Endothelial cell of umbilical vein (primary cell): Measurements from ENCODE around the gene TGIF1. TPM values are rescaled to one million over a fixed set of nuclear protein-coding genes. Genes with fewer than 3 reads are reported as not detected.
A peak's percentile ranks its signal among the peaks of the same experiment; 100 is the strongest.

Experiments used
- BruUV-seq: library from RNA; stranded (reverse); fragments of 400-500 nt; replicated peaks from 2 replicates; lab custom pipeline; 2021; lab: Mats Ljungman, UMichigan
- CTCF ChIA-PET: fragments of 300-600, 350-600 bp; sonication (Branson Sonifier 250); formaldehyde crosslinking; loops from one replicate; lab custom pipeline; 2021; ENCODE audit warnings: antibody characterized with exemption, inconsistent platforms; lab: Charles Lee
- POLR2A ChIA-PET: fragments of 300-600, 350-600 bp; sonication (Branson Sonifier 250); formaldehyde crosslinking; loops from one replicate; lab custom pipeline; 2021; ENCODE audit warnings: antibody characterized with exemption, inconsistent platforms; lab: Charles Lee
- DNase-seq: peaks from one replicate; pipeline ENCODE4 v3.0.0-alpha.2; 2011; ENCODE audit warnings: low read depth, low spot score
- FAIRE-seq: peaks from 2 replicates; lab custom pipeline; 2011; peaks lifted over from hg19 to GRCh38; lab: Jason Lieb, UNC
- H2AFZ ChIP-seq: 2 replicates; pipeline ENCODE4 v1.6.0; 2012; ENCODE audit warnings: low read depth, low read length, control low read depth, inconsistent platforms
- H3K27ac ChIP-seq: 2 replicates; pipeline ENCODE4 v1.5.1; 2011; ENCODE audit warnings: low read depth, mild to moderate bottlenecking, control low read depth, low read length, moderate library complexity; ENCODE audit not compliant: insufficient read depth
- H3K27me3 ChIP-seq, 2 experiments: 2 replicates each; pipeline versions ENCODE4 v1.6.0 to v1.6.1; 2011; ENCODE audit warnings: low read length in 2 of 2, mixed read lengths in 1 of 2; ENCODE audit not compliant: control insufficient read depth in 2 of 2, insufficient read depth in 2 of 2
- H3K36me3 ChIP-seq, 2 experiments: 2 replicates in 1 of 2; 3 replicates in 1 of 2; pipeline ENCODE4 v1.5.1; 2011; ENCODE audit warnings: low read length in 2 of 2, mild to moderate bottlenecking in 1 of 2, moderate library complexity in 1 of 2; ENCODE audit not compliant: control insufficient read depth in 2 of 2, insufficient read depth in 2 of 2; ENCODE audit errors: extremely low read depth in 1 of 2
- H3K4me1 ChIP-seq: 3 replicates; pipeline ENCODE4 v1.5.1; 2011; ENCODE audit warnings: mild to moderate bottlenecking, low read length; ENCODE audit not compliant: control insufficient read depth, insufficient read depth; ENCODE audit errors: extremely low read depth
- H3K4me2 ChIP-seq: 2 replicates; pipeline ENCODE4 v1.6.1; 2011; ENCODE audit warnings: low read length, control low read depth, mixed read lengths; ENCODE audit not compliant: insufficient read depth
- H3K4me3 ChIP-seq, 3 experiments: fragments of 200-600 bp in 1 of 3; sonication (generic), shearing (Covaris generic) in 1 of 3; replicated peaks in 1 of 3; 2 replicates each; pipeline ENCODE4 v1.5.1; 2011 to 2016; ENCODE audit warnings: control low read depth in 3 of 3, low read length in 3 of 3, mild to moderate bottlenecking in 2 of 3, inconsistent platforms in 1 of 3, low read depth in 1 of 3, moderate library complexity in 1 of 3; ENCODE audit not compliant: insufficient read depth in 1 of 3
- H3K79me2 ChIP-seq: 2 replicates; pipeline ENCODE4 v1.6.0; 2012; ENCODE audit warnings: low read length, inconsistent platforms; ENCODE audit not compliant: control insufficient read depth, insufficient read depth
- H3K9ac ChIP-seq: replicated peaks from 2 replicates; pipeline ENCODE3; 2011; ENCODE audit warnings: low read length, control low read depth; ENCODE audit not compliant: insufficient read depth; ENCODE audit errors: extremely low read depth
- H3K9me1 ChIP-seq: replicated peaks from 3 replicates; pipeline ENCODE4 v1.6.0; 2011; ENCODE audit warnings: mild to moderate bottlenecking, low read length; ENCODE audit not compliant: control insufficient read depth, insufficient read depth; ENCODE audit errors: extremely low read depth
- H3K9me3 ChIP-seq: replicated peaks from 2 replicates; pipeline ENCODE4 v1.5.1; 2012; ENCODE audit warnings: low read length, inconsistent platforms; ENCODE audit not compliant: control insufficient read depth, insufficient read depth
- H4K20me1 ChIP-seq: replicated peaks from 2 replicates; pipeline ENCODE3; 2011; ENCODE audit warnings: mild to moderate bottlenecking, low read length; ENCODE audit not compliant: control insufficient read depth, insufficient read depth; ENCODE audit errors: extremely low read depth
- CTCF ChIP-seq, 2 donors: IDR thresholded peaks; 1 replicate in 1 of 2; 2 replicates in 1 of 2; pipeline ENCODE4 v1.5.1; 2011; ENCODE audit warnings: low read length in 2 of 2, mild to moderate bottlenecking in 2 of 2, moderate library complexity in 2 of 2, control low read depth in 1 of 2, inconsistent platforms in 1 of 2, low read depth in 1 of 2; ENCODE audit not compliant: insufficient read depth in 1 of 2; ENCODE audit errors: extremely low read depth in 1 of 2
- EZH2 ChIP-seq: IDR thresholded peaks from 2 replicates; pipeline ENCODE4 v1.6.1; 2012; ENCODE audit warnings: borderline replicate concordance, low read depth, mild to moderate bottlenecking, moderate library complexity, low read length, inconsistent platforms; ENCODE audit not compliant: severe bottlenecking
- FOS ChIP-seq: IDR thresholded peaks from 2 replicates; pipeline ENCODE4 v1.6.1; 2011; ENCODE audit warnings: mild to moderate bottlenecking, low read length, moderate library complexity, borderline replicate concordance; ENCODE audit not compliant: insufficient read depth
- GATA2 ChIP-seq: IDR thresholded peaks from 2 replicates; pipeline ENCODE4 v1.7.0; 2011; ENCODE audit warnings: low read depth, mild to moderate bottlenecking, moderate library complexity, mixed read lengths, low read length; ENCODE audit not compliant: insufficient read length, insufficient read depth
- JUN ChIP-seq: IDR thresholded peaks from 2 replicates; pipeline ENCODE4 v1.6.1; 2011; ENCODE audit warnings: borderline replicate concordance, low read depth; ENCODE audit not compliant: insufficient read length, insufficient read depth
- MAX ChIP-seq: IDR thresholded peaks from 2 replicates; pipeline ENCODE4 v1.6.1; 2011; ENCODE audit not compliant: insufficient read depth, insufficient read length
- MYC ChIP-seq: IDR thresholded peaks from one replicate; pipeline ENCODE4 v1.6.1; 2011; ENCODE audit warnings: mild to moderate bottlenecking, low read depth, low read length
- POLR2A ChIP-seq: IDR thresholded peaks from 2 replicates; pipeline ENCODE4 v1.6.1; 2012; ENCODE audit warnings: low read depth, mild to moderate bottlenecking, control low read depth, low read length
- POLR2AphosphoS5 ChIP-seq: IDR thresholded peaks from 2 replicates; pipeline ENCODE4 v1.6.1; 2012; ENCODE audit warnings: low read depth, mild to moderate bottlenecking, control low read depth, low read length, moderate library complexity; ENCODE audit not compliant: insufficient read depth
- dilution Hi-C: fragments of 300-500 bp; cut with MboI; formaldehyde crosslinking; loops from one replicate; pipeline ENCODE4 v1.15.0; 2019; ENCODE audit warnings: low sequenced_read_pairs; ENCODE audit not compliant: extremely low pct_ligation_motif_present
- intact Hi-C: fragments of 100-400 bp; cut with micrococcal nuclease; formaldehyde crosslinking; loops from one replicate; pipeline ENCODE4 v1.10.0; 2022
- polyA plus RNA-seq, 4 experiments: library from polyadenylated mRNA; depleted of rRNA in 3 of 4; stranded (reverse) in 3 of 4; unstranded in 1 of 4; fragments of >200 nt; gene quantifications; 2 replicates each; pipeline versions ENCODE4 v1.2.1 to v1.2.3, GENCODE V29; 2011 to 2012; ENCODE audit warnings: missing spikeins in 1 of 4
- total RNA-seq: library from RNA; stranded (reverse); gene quantifications from 2 replicates; pipeline ENCODE4 v1.2.3, GENCODE V29; 2021

TGIF1 gene
- total and polyA plus RNA-seq, 2 donors (not counting 3 experiments of a cell fraction or from before 2014, with no cell fraction given), result 75.6 to 96.6 TPM

- FAIRE-seq (peak; percentile 38), DNase-seq (no peak)
- H3K27me3 ChIP-seq, result no peaks in the 10 kb centered on the region
- H3K4me3 ChIP-seq, result no peak overlapping the region
- H4K20me1 ChIP-seq, result no peaks in the 10 kb centered on the region
- TF ChIP-seq MAX (no peak), MYC (no peak), JUN (no peak), CTCF (IDR thresholded peaks at IDR 0.05; ENCODE audit: extremely low read depth in 1 of 2, insufficient read depth in 1 of 2, low read depth in 1 of 2, low read length in 2 of 2) (no peak), POLR2A (no peak), FOS (no peak), EZH2 (no peak), POLR2AphosphoS5 (no peak), GATA2 (no peak)
- no peak overlapping the region for H3K4me2 ChIP-seq
- no peak overlapping the region for H2AFZ ChIP-seq
- H3K9ac ChIP-seq, result no peak overlapping the region
- H3K36me3 ChIP-seq, result no peaks in the 10 kb centered on the region
- no peaks in the 10 kb centered on the region for H3K4me1 ChIP-seq
- ChIA-PET POLR2A (no interaction called here), CTCF (interaction anchor here (0.6 to 2.2 kb wide), 2 partner anchors 31 to 65 kb away, joined by 3 to 7 read pairs; no protein-coding TSS in a partner anchor)
- no peak overlapping the region for H3K27ac ChIP-seq
- BruUV-seq, result no TSS peak
- no peaks in the 10 kb centered on the region for H3K79me2 ChIP-seq
- intact Hi-C loops, result no loop called here
- H3K9me1 ChIP-seq, result no peaks in the 10 kb centered on the region
- no peaks in the 10 kb centered on the region for H3K9me3 ChIP-seq
- dilution Hi-C loops, result no loop called here
Observed at GRCh38 chr18:3485153-3486149, 35.5 kb downstream of the TGIF1 start.
